H1 (cell line): ENCODE measurements around the gene MSN. TPM values are rescaled to one million over a fixed set of nuclear protein-coding genes. Genes with fewer than 3 reads are reported as not detected.

ENCODE experiments used
- CTCF ChIA-PET: fragments of 300-600 bp; sonication (Branson Sonifier 250); formaldehyde crosslinking; loops from one replicate; lab custom pipeline; 2021; ENCODE audit not compliant: partially characterized antibody; lab: Charles Lee
- POLR2A ChIA-PET: fragments of 300-600 bp; sonication (Branson Sonifier 250); formaldehyde crosslinking; loops from one replicate; lab custom pipeline; 2021; ENCODE audit warnings: inconsistent platforms; ENCODE audit not compliant: partially characterized antibody; lab: Charles Lee
- DNase-seq, 2 experiments: peaks; one replicate each; pipeline versions ENCODE4 v3.0.0 to v3.0.0-alpha.2; 2010 to 2022; ENCODE audit warnings: low spot score in 2 of 2, low read depth in 1 of 2, mixed read lengths in 1 of 2
- FAIRE-seq: peaks from 2 replicates; lab custom pipeline; 2011; peaks lifted over from hg19 to GRCh38; lab: Jason Lieb, UNC
- H2AFZ ChIP-seq: 2 replicates; pipeline ENCODE4 v1.8.1; 2012; ENCODE audit warnings: low read length, inconsistent platforms
- H2AK5ac ChIP-seq: 2 replicates; pipeline ENCODE4 v1.6.1; 2013; ENCODE audit warnings: low read depth, low read length
- H2BK120ac ChIP-seq: replicated peaks from 2 replicates; pipeline ENCODE3; 2013; ENCODE audit warnings: low read depth, low read length, inconsistent platforms
- H2BK12ac ChIP-seq: 2 replicates; pipeline ENCODE4 v1.6.1; 2013; ENCODE audit warnings: low read depth, low read length
- H2BK15ac ChIP-seq: 2 replicates; pipeline ENCODE4 v1.6.1; 2013; ENCODE audit warnings: low read length
- H2BK20ac ChIP-seq: 2 replicates; pipeline ENCODE4 v1.6.1; 2013; ENCODE audit warnings: low read length
- H2BK5ac ChIP-seq: 2 replicates; pipeline ENCODE4 v1.6.1; 2013; ENCODE audit warnings: low read depth, low read length
- H3K14ac ChIP-seq: 2 replicates; pipeline ENCODE4 v1.6.1; 2013; ENCODE audit warnings: inconsistent platforms; ENCODE audit not compliant: insufficient read length
- H3K18ac ChIP-seq: 2 replicates; pipeline ENCODE4 v1.6.1; 2013; ENCODE audit warnings: low read length; ENCODE audit errors: extremely low read depth
- H3K23ac ChIP-seq: 2 replicates; pipeline ENCODE4 v1.6.1; 2013; ENCODE audit warnings: inconsistent platforms; ENCODE audit not compliant: insufficient read length
- H3K23me2 ChIP-seq: 2 replicates; pipeline ENCODE4 v1.6.1; 2013; ENCODE audit warnings: low read depth, low read length
- H3K27ac ChIP-seq: 2 replicates; pipeline ENCODE4 v1.6.1; 2011; ENCODE audit warnings: low read depth, low read length, inconsistent platforms
- H3K27me3 ChIP-seq, 4 experiments: replicated peaks in 1 of 4; 1 replicate in 1 of 4; 2 replicates in 3 of 4; pipeline versions ENCODE4 v1.6.1 to v1.8.1; 2011 to 2013; ENCODE audit warnings: low read length in 3 of 4, mild to moderate bottlenecking in 3 of 4, inconsistent platforms in 2 of 4, mixed read lengths in 2 of 4, moderate library complexity in 1 of 4; ENCODE audit not compliant: control insufficient read depth in 3 of 4, insufficient read depth in 3 of 4; ENCODE audit errors: extremely low read depth in 1 of 4
- H3K36me3 ChIP-seq, 4 experiments: 2 replicates each; pipeline versions ENCODE4 v1.6.1 to v1.8.1; 2011 to 2013; ENCODE audit warnings: mild to moderate bottlenecking in 4 of 4, low read length in 3 of 4, moderate library complexity in 2 of 4, control low read depth in 1 of 4, inconsistent platforms in 1 of 4; ENCODE audit not compliant: insufficient read depth in 4 of 4, control insufficient read depth in 2 of 4
- H3K4ac ChIP-seq: replicated peaks from 2 replicates; pipeline ENCODE3; 2013; ENCODE audit warnings: low read length, low read depth, mixed read lengths, inconsistent platforms; ENCODE audit not compliant: insufficient read length
- H3K4me1 ChIP-seq, 4 experiments: replicated peaks in 1 of 4; 1 replicate in 1 of 4; 2 replicates in 3 of 4; pipeline versions ENCODE4 v1.6.1 to v1.8.1; 2011 to 2013; ENCODE audit warnings: low read length in 3 of 4, inconsistent platforms in 2 of 4, mixed read lengths in 1 of 4; ENCODE audit not compliant: insufficient read depth in 4 of 4, control insufficient read depth in 3 of 4
- H3K4me2 ChIP-seq, 2 experiments: 2 replicates each; pipeline versions ENCODE4 v1.6.1 to v1.8.1; 2011 to 2013; ENCODE audit warnings: low read depth in 2 of 2, low read length in 2 of 2, control low read depth in 1 of 2, inconsistent platforms in 1 of 2, mild to moderate bottlenecking in 1 of 2; ENCODE audit not compliant: insufficient read depth in 1 of 2
- H3K4me3 ChIP-seq, 4 experiments: fragments of 200-600, 300-600 bp in 1 of 4; sonication (generic), shearing (Covaris generic), sonication (Bioruptor Twin) in 1 of 4; 2 replicates each; pipeline versions ENCODE4 v1.5.1 to v1.8.1; 2011 to 2016; ENCODE audit warnings: low read length in 4 of 4, low read depth in 3 of 4, control low read depth in 2 of 4, inconsistent platforms in 2 of 4, mild to moderate bottlenecking in 2 of 4, mixed read lengths in 1 of 4, moderate library complexity in 1 of 4; ENCODE audit not compliant: insufficient read depth in 2 of 4; ENCODE audit errors: extremely low read depth in 1 of 4
- H3K56ac ChIP-seq: replicated peaks from 2 replicates; pipeline ENCODE3; 2013; ENCODE audit warnings: low read depth, mild to moderate bottlenecking, mixed read lengths, low read length, inconsistent platforms; ENCODE audit not compliant: insufficient read length
- H3K79me1 ChIP-seq: 2 replicates; pipeline ENCODE4 v1.6.1; 2013; ENCODE audit warnings: low read depth, low read length, control low read depth
- H3K79me2 ChIP-seq, 2 experiments: 2 replicates each; pipeline versions ENCODE4 v1.6.1 to v1.8.1; 2012 to 2013; ENCODE audit warnings: low read length in 2 of 2, mild to moderate bottlenecking in 2 of 2, inconsistent platforms in 1 of 2; ENCODE audit not compliant: insufficient read depth in 2 of 2, control insufficient read depth in 1 of 2
- H3K9ac ChIP-seq, 4 experiments: replicated peaks in 1 of 4; 1 replicate in 1 of 4; 2 replicates in 3 of 4; pipeline versions ENCODE4 v1.6.1 to v1.8.1; 2011 to 2013; ENCODE audit warnings: low read depth in 3 of 4, low read length in 3 of 4, control low read depth in 2 of 4, mild to moderate bottlenecking in 2 of 4, moderate library complexity in 2 of 4, inconsistent platforms in 1 of 4; ENCODE audit errors: extremely low read depth in 1 of 4
- H3K9me3 ChIP-seq, 2 experiments: 2 replicates each; pipeline versions ENCODE4 v1.6.1 to v1.8.1; 2012 to 2013; ENCODE audit warnings: mild to moderate bottlenecking in 2 of 2, moderate library complexity in 2 of 2, control low read depth in 1 of 2, inconsistent platforms in 1 of 2, low read depth in 1 of 2, low read length in 1 of 2, mixed read lengths in 1 of 2; ENCODE audit not compliant: insufficient read depth in 2 of 2
- H4K20me1 ChIP-seq, 2 experiments: replicated peaks in 1 of 2; 2 replicates each; pipeline versions ENCODE3 to v1.8.1; 2011 to 2013; ENCODE audit warnings: inconsistent platforms in 2 of 2, low read length in 2 of 2, mild to moderate bottlenecking in 1 of 2; ENCODE audit not compliant: insufficient read depth in 2 of 2, control insufficient read depth in 1 of 2
- H4K5ac ChIP-seq: 2 replicates; pipeline ENCODE4 v1.6.1; 2013; ENCODE audit warnings: low read length, low read depth, mixed read lengths, inconsistent platforms; ENCODE audit not compliant: insufficient read length
- H4K8ac ChIP-seq: 2 replicates; pipeline ENCODE4 v1.8.0; 2013; ENCODE audit warnings: mild to moderate bottlenecking, moderate library complexity, low read length, inconsistent platforms; ENCODE audit not compliant: insufficient read depth; ENCODE audit errors: extremely low read depth
- H4K91ac ChIP-seq: replicated peaks from 2 replicates; pipeline ENCODE3; 2013; ENCODE audit warnings: low read length, mixed read lengths, inconsistent platforms; ENCODE audit not compliant: insufficient read length
- JUN ChIP-seq: IDR thresholded peaks from 2 replicates; pipeline ENCODE4 v1.6.1; 2011; ENCODE audit warnings: low read depth, mild to moderate bottlenecking, improper control_type of control experiment, low read length
- JUND ChIP-seq: IDR thresholded peaks from 2 replicates; pipeline ENCODE4 v1.6.1; 2011; ENCODE audit warnings: mild to moderate bottlenecking, improper control_type of control experiment, low read length
- SIN3A ChIP-seq, 2 experiments: IDR thresholded peaks in 1 of 2; conservative IDR thresholded peaks in 1 of 2; 2 replicates each; pipeline ENCODE4 v1.6.1; 2011 to 2012; ENCODE audit warnings: low read length in 2 of 2, improper control_type of control experiment in 1 of 2, low read depth in 1 of 2, mild to moderate bottlenecking in 1 of 2
- polyA plus RNA-seq, 7 experiments: library from polyadenylated mRNA; depleted of rRNA in 3 of 7; stranded (reverse) in 5 of 7; unstranded in 2 of 7; fragments of >200 nt in 5 of 7; fragments of 200-250 nt in 2 of 7; gene quantifications; 1 replicate in 5 of 7; 2 replicates in 1 of 7; 4 replicates in 1 of 7; pipeline versions ENCODE4 v1.2.1 to v1.2.3, GENCODE V29; 2011 to 2013; ENCODE audit warnings: missing spikeins in 2 of 7, mixed read lengths in 2 of 7
- total RNA-seq: library from RNA; stranded (reverse); fragmentation: NEBNext Ultra II Directional; extraction: Animal tissue kit (Norgen Biotek cat#: 25700); gene quantifications from 2 replicates; pipeline ENCODE4 v1.2.1, GENCODE V29; 2021

Gene MSN
- total and polyA plus RNA-seq, 2 of the 8 experiments (the other 6 are each of a cell fraction or from before 2014, with no cell fraction given), result 112 to 133 TPM

DNA sequence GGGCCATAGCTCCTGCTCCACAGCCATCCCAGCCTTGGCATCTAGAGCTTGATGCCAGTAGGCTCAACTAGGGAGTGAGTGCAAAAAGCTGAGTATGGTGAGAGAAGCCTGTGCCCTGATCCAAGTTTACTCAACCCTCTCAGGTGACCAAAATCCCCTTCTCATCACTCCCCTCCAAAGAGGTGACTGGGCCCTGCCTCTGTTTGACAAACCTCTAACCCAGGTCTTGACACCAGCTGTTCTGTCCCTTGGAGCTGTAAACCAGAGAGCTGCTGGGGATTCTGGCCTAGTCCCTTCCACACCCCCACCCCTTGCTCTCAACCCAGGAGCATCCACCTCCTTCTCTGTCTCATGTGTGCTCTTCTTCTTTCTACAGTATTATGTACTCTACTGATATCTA lies 73.5 kb downstream of the MSN start:
- no peak overlapping the region for H2BK5ac ChIP-seq
- no peak overlapping the region for H3K4me2 ChIP-seq
- no peak overlapping the region for H4K91ac ChIP-seq
- FAIRE-seq, result no peak
- H4K20me1 ChIP-seq, result no peaks in the 10 kb centered on the region
- H3K4me3 ChIP-seq, result no peak overlapping the region
- H4K8ac ChIP-seq, result no peak overlapping the region
- ChIA-PET POLR2A (no interaction called here), CTCF (interaction anchor here (1.0 kb wide), 1 partner anchor 160 kb away, joined by 3 read pairs; no protein-coding TSS in a partner anchor)
- no peak overlapping the region for H2AK5ac ChIP-seq
- H3K23me2 ChIP-seq, result no peaks in the 10 kb centered on the region
- no peak overlapping the region for H2BK12ac ChIP-seq
- no peak overlapping the region for H2AFZ ChIP-seq
- H3K36me3 ChIP-seq, result peaks cover 0 to 30% (median 15%) of the 10 kb centered on the region in 4 experiments; a peak in 6 of 8 replicates
- no peak overlapping the region for H3K23ac ChIP-seq
- H3K9me3 ChIP-seq, result no peaks in the 10 kb centered on the region
- no peaks in the 10 kb centered on the region for H3K4me1 ChIP-seq
- no peak overlapping the region for H3K56ac ChIP-seq
- H3K18ac ChIP-seq, result no peak overlapping the region
- H4K5ac ChIP-seq, result no peak overlapping the region
- H3K27me3 ChIP-seq, result no peaks in the 10 kb centered on the region
- H3K79me2 ChIP-seq, result no peaks in the 10 kb centered on the region
- H3K9ac ChIP-seq, result no peak overlapping the region
- H3K79me1 ChIP-seq, result no peaks in the 10 kb centered on the region
- no peak overlapping the region for H2BK120ac ChIP-seq
- H3K4ac ChIP-seq, result no peak overlapping the region
- H3K27ac ChIP-seq, result no peak overlapping the region
- no peak overlapping the region for H2BK20ac ChIP-seq
- DNase-seq, result no peak
- no peak overlapping the region for H2BK15ac ChIP-seq
- TF ChIP-seq SIN3A (conservative IDR thresholded peaks at IDR 0.05 in 1 of 2, IDR thresholded peaks at IDR 0.05 in 1 of 2; ENCODE audit: low read depth in 1 of 2, low read length in 2 of 2) (no peak), JUND (no peak), JUN (no peak)
- no peak overlapping the region for H3K14ac ChIP-seq
